K562 (cell line): ENCODE measurements around the gene RASSF3. TPM values are rescaled to one million over a fixed set of nuclear protein-coding genes. Genes with fewer than 3 reads are reported as not detected.
A peak's percentile ranks its signal among the peaks of the same experiment; 100 is the strongest.

Experiments used
- BCL6 ChIP-seq: fragments of 250-450 bp; sonication (Bioruptor Pico); IDR thresholded peaks from 2 replicates; pipeline ENCODE4 v1.4.0; 2020
- CBFA2T3 ChIP-seq: fragments of 450-650 bp; IDR thresholded peaks from 2 replicates; pipeline ENCODE4 v1.6.1; 2017
- CREM ChIP-seq: IDR thresholded peaks from 2 replicates; pipeline ENCODE4 v1.6.1; 2014; ENCODE audit warnings: antibody characterized with exemption, low read depth
- DEAF1 ChIP-seq: fragments of 450-650 bp; formaldehyde crosslinking; IDR thresholded peaks from 2 replicates; pipeline ENCODE4 v1.4.0; 2020; ENCODE audit warnings: mild to moderate bottlenecking, moderate library complexity
- EP300 ChIP-seq: IDR thresholded peaks from 2 replicates; pipeline ENCODE4 v1.6.1; 2012; ENCODE audit warnings: low read length, improper control_type of control experiment
- FOSL1 ChIP-seq: fragments of 200-800 bp; sonication (Bioruptor generic); conservative IDR thresholded peaks from 2 replicates; pipeline ENCODE4 v1.6.1; 2016; ENCODE audit warnings: missing genetic modification characterization, missing compliant biosample characterization
- FOXM1 ChIP-seq, 2 experiments: fragments of 450-650 bp in 1 of 2; sonication (generic) in 1 of 2; formaldehyde crosslinking in 1 of 2; IDR thresholded peaks; 2 replicates each; pipeline versions ENCODE4 v1.6.1 to v1.9.0; 2017 to 2022; ENCODE audit warnings: low read depth in 2 of 2, mild to moderate bottlenecking in 2 of 2, missing genetic modification reagents in 1 of 2, moderate library complexity in 1 of 2
- GABPA ChIP-seq: fragments of 200-800 bp; sonication (Bioruptor generic); conservative IDR thresholded peaks from 2 replicates; pipeline ENCODE4 v1.6.1; 2016; ENCODE audit warnings: low read depth, missing genetic modification characterization, missing compliant biosample characterization
- HDAC3 ChIP-seq: fragments of 450-650 bp; IDR thresholded peaks from 2 replicates; pipeline ENCODE4 v1.6.1; 2018; ENCODE audit warnings: borderline replicate concordance, mild to moderate bottlenecking, moderate library complexity; ENCODE audit not compliant: partially characterized antibody
- HDAC6 ChIP-seq: IDR thresholded peaks from 2 replicates; pipeline ENCODE4 v1.6.1; 2012; ENCODE audit warnings: low read depth, mild to moderate bottlenecking, control low read depth, inconsistent platforms, low read length, moderate library complexity
- HEY1 ChIP-seq: fragments of 250-450 bp; sonication (Bioruptor Pico); IDR thresholded peaks from 2 replicates; pipeline ENCODE4 v1.5.0; 2020; ENCODE audit warnings: mild to moderate bottlenecking, moderate library complexity, borderline replicate concordance
- PHB2 ChIP-seq: fragments of 450-650 bp; IDR thresholded peaks from 2 replicates; pipeline ENCODE4 v1.6.1; 2017; ENCODE audit warnings: low read depth
- PML ChIP-seq: IDR thresholded peaks from 2 replicates; pipeline ENCODE4 v1.6.1; 2012; ENCODE audit warnings: low read length, inconsistent platforms
- RNF2 ChIP-seq: sonication (generic); IDR thresholded peaks from 2 replicates; pipeline ENCODE4 v1.6.1; 2016
- TBL1XR1 ChIP-seq, 2 experiments: IDR thresholded peaks; 2 replicates each; pipeline ENCODE4 v1.6.1; 2012; ENCODE audit warnings: improper control_type of control experiment in 2 of 2, low read length in 2 of 2, mild to moderate bottlenecking in 1 of 2
- TFAP4 ChIP-seq: sonication (generic); formaldehyde crosslinking; IDR thresholded peaks from 2 replicates; pipeline ENCODE4 v1.8.0; 2022; ENCODE audit warnings: missing genetic modification reagents, mild to moderate bottlenecking, moderate library complexity, borderline replicate concordance
- TOE1 ChIP-seq, 2 experiments: fragments of 450-650 bp in 1 of 2; sonication (generic) in 1 of 2; formaldehyde crosslinking in 1 of 2; IDR thresholded peaks; 2 replicates each; pipeline versions ENCODE4 v1.7.1 to v1.8.0; 2016 to 2022; ENCODE audit warnings: borderline replicate concordance in 2 of 2, mild to moderate bottlenecking in 2 of 2, antibody characterized with exemption in 1 of 2, inconsistent platforms in 1 of 2, low read depth in 1 of 2, missing genetic modification reagents in 1 of 2, moderate library complexity in 1 of 2
- TRIM24 ChIP-seq, 2 experiments: fragments of 450-650 bp; IDR thresholded peaks; 2 replicates each; pipeline ENCODE4 v1.6.1; 2016
- ZC3H8 ChIP-seq: fragments of 450-650 bp; IDR thresholded peaks from 2 replicates; pipeline ENCODE4 v1.6.1; 2017
- ZKSCAN8 ChIP-seq: fragments of 200-800 bp; sonication (Bioruptor generic); IDR thresholded peaks from 2 replicates; pipeline ENCODE4 v1.6.1; 2016; ENCODE audit warnings: missing genetic modification characterization, missing compliant biosample characterization
- ZNF175 ChIP-seq: fragments of 200-800 bp; sonication (Bioruptor generic); IDR thresholded peaks from 2 replicates; pipeline ENCODE4 v1.6.1; 2016; ENCODE audit warnings: low read depth, mild to moderate bottlenecking, missing genetic modification characterization, missing compliant biosample characterization
- ZNF239 ChIP-seq: fragments of 250-450 bp; sonication (Bioruptor Pico); IDR thresholded peaks from 2 replicates; pipeline ENCODE4 v1.4.0; 2020; ENCODE audit warnings: mild to moderate bottlenecking
- polyA plus RNA-seq, 8 experiments: library from polyadenylated mRNA; depleted of rRNA in 4 of 8; stranded (reverse) in 5 of 8; unstranded in 3 of 8; fragments of >200 nt; fragmentation: Nextera tagmentation in 2 of 8; fragmentation: Illumina TruSeq in 1 of 8; extraction: Ambion mirVana in 2 of 8; extraction: Trizol in 1 of 8; gene quantifications; 2 replicates each; pipeline versions ENCODE4 v1.2.1 to v1.2.3, GENCODE V29; 2011 to 2014; ENCODE audit warnings: inconsistent platforms in 1 of 8, missing spikeins in 1 of 8
- total RNA-seq, 7 experiments: library from RNA; depleted of rRNA in 6 of 7; stranded (reverse); fragments of >200 nt in 6 of 7; fragmentation: Illumina TruSeq in 2 of 7; extraction: Trizol in 2 of 7; gene quantifications; 2 replicates each; pipeline versions ENCODE4 v1.2.1 to v1.2.3, GENCODE V29; 2011 to 2021; ENCODE audit warnings: low replicate concordance in 1 of 7
- TF ChIP-seq, protein P1 (sequence below): fragments of 250-450 bp; sonication (Bioruptor Pico); IDR thresholded peaks from 2 replicates; pipeline ENCODE4 v1.4.0; 2020; ENCODE audit warnings: mild to moderate bottlenecking

RASSF3 gene
- total and polyA plus RNA-seq, 9 of the 15 experiments (the other 6 are each of a cell fraction or from before 2014, with no cell fraction given): 3.7 to 39.2 (median 20.2) TPM

DNA sequence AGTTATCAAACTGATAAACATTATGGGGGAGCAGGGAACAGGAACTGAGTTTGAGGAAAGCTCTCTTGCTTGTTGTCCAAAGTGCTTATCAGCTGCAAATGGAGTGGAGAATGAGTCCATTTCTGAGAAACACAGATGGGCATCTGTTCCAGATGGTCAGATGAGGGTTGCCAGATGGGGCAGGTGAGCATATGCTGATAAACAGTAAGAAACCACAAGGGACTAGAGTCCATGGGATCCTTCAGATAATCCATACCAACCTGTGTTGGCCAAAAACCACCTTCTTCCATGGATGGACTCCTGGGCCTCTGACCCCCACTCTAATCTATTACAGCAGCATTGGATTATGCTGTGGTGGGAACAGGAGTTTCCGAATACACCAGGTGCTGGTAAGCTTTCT is 110.6 kb downstream of the RASSF3 start (continued):
- 0 out of 2 replicates have a peak, but pooled peaks have one; percentile 30 for TF ChIP-seq TOE1 (IDR thresholded peaks at IDR 0.05; ENCODE audit: borderline replicate concordance)
- no peak for TF ChIP-seq TOE1 (CRISPR knock-in tag; IDR thresholded peaks at IDR 0.05; ENCODE audit: borderline replicate concordance, low read depth)
- TF ChIP-seq, protein P1, sequence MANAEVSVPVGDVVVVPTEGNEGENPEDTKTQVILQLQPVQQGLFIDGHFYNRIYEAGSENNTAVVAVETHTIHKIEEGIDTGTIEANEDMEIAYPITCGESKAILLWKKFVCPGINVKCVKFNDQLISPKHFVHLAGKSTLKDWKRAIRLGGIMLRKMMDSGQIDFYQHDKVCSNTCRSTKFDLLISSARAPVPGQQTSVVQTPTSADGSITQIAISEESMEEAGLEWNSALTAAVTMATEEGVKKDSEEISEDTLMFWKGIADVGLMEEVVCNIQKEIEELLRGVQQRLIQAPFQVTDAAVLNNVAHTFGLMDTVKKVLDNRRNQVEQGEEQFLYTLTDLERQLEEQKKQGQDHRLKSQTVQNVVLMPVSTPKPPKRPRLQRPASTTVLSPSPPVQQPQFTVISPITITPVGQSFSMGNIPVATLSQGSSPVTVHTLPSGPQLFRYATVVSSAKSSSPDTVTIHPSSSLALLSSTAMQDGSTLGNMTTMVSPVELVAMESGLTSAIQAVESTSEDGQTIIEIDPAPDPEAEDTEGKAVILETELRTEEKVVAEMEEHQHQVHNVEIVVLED (CRISPR knock-in tag): 0 out of 2 replicates have a peak, but pooled peaks have one; percentile 40
- TF ChIP-seq FOSL1 (tag): peak; percentile 82
- no peak for TF ChIP-seq ZNF239 (CRISPR knock-in tag)
- peak; percentile 38 for TF ChIP-seq CREM
- TF ChIP-seq PML: peak; percentile 98
- peak; percentile 91; the same call in 1 of the 2 replicates for TF ChIP-seq HEY1 (CRISPR knock-in tag)
- peak; percentile 98 for TF ChIP-seq CBFA2T3
- peak; percentile 96 to 97 for TF ChIP-seq TRIM24 (IDR thresholded peaks at IDR 0.05)
- peak; percentile 91 for TF ChIP-seq FOXM1 (IDR thresholded peaks at IDR 0.05; ENCODE audit: low read depth)
- no peak for TF ChIP-seq FOXM1 (CRISPR knock-in tag; IDR thresholded peaks at IDR 0.05; ENCODE audit: low read depth)
- peak; percentile 83 for TF ChIP-seq PHB2
- peak in 1 of 2 experiments; percentile 47; a peak in 1 of 4 replicates for TF ChIP-seq TBL1XR1 (IDR thresholded peaks at IDR 0.05; ENCODE audit: low read length in 2 of 2)
- TF ChIP-seq TFAP4 (CRISPR knock-in tag): peak; percentile 27; the same call in 1 of the 2 replicates
- TF ChIP-seq RNF2: peak; percentile 68; the same call in 1 of the 2 replicates
- TF ChIP-seq HDAC3: peak; percentile 55
- TF ChIP-seq HDAC6: no peak
- TF ChIP-seq EP300: peak; percentile 84
- no peak for TF ChIP-seq ZC3H8
- 0 out of 2 replicates have a peak, but pooled peaks have one; percentile 27 for TF ChIP-seq DEAF1 (CRISPR knock-in tag)
- TF ChIP-seq ZKSCAN8: no peak
- TF ChIP-seq ZNF175 (CRISPR knock-in tag): peak; percentile 52; the same call in 1 of the 2 replicates
- TF ChIP-seq BCL6: peak; percentile 59; the same call in 1 of the 2 replicates
- TF ChIP-seq GABPA: 0 out of 2 replicates have a peak, but pooled peaks have one; percentile 29
